HG03064 (cell line): ENCODE results near the gene MUC6.

Experiments
- ATAC-seq: cut with Tn5 transposase; IDR thresholded peaks from one replicate; pipeline ENCODE4 v1.9.1; 2021; ENCODE audit warnings: low read depth; ENCODE audit not compliant: unreplicated experiment

Gene MUC6

DNA sequence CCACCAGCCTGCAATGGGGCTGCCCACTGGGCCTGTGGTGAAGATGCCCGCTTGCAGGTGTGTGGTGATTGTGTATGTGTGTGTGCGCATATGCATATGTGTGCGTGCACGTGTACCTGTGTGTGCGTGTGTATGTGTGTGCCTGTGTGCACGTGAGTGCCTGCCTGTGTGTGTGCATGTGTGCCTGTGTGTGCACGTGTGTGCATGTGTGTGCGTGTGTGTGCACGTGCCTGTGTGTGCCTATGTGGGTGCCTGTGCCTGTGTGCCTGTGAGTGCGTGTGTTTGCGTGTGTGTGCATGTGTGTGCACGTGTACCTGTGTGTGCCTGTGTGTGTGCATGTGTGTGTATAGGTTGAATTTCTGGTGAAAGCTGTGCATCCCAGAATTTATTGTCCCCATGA, 2.4 kb upstream of the MUC6 start:
- ATAC-seq, result no peak

DNA sequence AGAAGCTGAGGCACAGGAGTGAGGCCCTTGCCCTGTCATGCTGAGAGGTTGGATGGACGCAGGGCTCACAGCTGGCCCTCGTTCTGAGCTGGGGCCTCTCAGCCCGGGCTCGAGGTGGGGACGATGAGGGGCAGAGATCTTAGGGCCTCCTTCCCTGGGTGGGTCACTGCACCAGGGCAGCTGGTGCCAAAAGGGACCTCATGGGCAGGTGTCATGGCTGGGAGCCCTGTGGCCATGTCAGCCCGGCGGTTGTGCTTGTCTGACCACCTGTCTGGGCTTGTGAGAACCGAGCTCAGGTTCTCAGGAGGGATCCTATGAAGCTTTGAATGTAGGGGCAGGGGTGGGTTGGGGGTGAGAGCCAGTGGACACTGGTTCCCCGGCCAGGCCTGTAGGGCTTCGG, 1.8 kb upstream of the MUC6 start:
- ATAC-seq, result no peak

DNA sequence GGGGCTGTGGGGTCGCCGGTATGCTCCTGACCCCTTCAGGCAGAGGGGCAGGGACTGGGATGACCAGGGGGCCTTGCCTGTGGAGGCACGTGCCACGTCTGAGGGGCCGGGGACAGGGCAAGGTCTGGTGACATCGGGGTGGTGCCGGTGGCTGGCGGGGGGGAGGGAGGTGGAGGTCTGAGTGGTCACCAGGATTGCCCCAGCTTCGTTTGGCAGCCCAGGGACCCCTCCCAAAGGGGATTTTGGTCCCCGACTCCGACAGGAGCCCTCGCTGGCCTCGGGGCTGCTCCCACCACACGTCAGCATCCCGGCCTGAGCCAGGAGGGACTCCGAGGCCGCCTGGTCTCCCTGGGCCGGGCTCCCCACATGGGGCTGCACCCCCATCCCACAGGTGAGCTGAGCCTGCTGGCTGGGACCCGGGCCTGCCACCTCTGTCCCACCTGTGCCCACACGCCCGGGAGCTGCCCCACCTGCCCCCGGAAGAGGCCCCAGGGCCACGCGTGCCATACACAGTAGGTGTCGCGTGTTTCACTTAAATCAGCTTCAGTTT, 1.1 kb upstream of the MUC6 start:
- no peak for ATAC-seq

DNA sequence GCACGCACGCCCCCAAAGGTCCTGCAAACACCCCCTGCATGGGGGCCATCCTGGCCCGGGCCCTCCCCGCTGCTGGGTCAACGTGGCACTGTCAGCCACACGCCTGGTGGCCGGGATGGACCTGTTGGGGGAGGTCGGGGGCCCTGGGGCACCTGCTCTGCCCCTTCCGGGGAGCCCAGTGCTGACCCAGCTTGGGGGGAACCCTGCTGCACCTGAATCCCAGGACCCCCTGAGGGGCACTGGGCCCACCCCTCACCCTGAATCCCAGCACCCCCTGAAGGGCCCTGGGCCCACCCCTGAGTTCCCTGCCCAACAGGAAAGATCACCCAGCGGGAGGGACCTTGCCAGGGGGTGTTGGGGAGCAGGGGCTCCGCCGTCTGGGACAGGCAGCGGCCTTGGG, 413 bp upstream of the MUC6 start:
- ATAC-seq, result no peak

DNA sequence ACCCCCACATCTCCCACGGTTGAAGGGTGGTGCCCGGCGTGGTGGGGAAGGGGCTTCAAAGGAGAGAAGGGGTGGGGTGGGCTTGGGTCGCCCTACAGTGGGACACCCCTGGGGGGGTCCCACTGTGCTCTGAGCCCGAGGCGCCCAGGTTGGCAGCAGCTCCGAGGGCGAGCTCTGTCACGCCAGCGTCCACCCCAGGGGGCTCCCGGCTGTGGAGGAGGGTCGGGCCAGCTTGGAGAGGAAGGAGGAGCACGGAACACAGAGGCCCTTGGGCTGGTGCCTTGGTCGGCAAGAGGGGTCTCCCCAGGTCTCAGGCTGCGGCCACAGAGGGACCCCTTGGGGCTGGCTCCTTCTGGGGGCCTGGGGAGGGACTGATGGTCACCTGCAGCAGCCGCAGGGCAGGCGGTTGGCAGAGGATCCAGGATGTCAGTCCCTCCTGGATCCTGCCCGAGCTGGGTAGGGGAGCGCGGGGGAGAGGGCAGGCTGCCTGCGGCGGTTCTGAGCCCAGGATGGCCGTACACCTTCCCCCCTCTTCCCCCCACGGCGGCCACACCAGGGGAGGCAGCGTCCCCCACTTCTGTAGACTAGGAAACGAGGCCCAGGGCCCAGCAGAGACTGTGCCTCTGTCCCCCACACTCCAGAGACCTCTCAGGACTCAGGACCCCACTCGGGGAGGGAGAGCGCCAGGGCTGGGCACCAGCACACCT, 788 bp downstream of the MUC6 start:
- no peak for ATAC-seq

DNA sequence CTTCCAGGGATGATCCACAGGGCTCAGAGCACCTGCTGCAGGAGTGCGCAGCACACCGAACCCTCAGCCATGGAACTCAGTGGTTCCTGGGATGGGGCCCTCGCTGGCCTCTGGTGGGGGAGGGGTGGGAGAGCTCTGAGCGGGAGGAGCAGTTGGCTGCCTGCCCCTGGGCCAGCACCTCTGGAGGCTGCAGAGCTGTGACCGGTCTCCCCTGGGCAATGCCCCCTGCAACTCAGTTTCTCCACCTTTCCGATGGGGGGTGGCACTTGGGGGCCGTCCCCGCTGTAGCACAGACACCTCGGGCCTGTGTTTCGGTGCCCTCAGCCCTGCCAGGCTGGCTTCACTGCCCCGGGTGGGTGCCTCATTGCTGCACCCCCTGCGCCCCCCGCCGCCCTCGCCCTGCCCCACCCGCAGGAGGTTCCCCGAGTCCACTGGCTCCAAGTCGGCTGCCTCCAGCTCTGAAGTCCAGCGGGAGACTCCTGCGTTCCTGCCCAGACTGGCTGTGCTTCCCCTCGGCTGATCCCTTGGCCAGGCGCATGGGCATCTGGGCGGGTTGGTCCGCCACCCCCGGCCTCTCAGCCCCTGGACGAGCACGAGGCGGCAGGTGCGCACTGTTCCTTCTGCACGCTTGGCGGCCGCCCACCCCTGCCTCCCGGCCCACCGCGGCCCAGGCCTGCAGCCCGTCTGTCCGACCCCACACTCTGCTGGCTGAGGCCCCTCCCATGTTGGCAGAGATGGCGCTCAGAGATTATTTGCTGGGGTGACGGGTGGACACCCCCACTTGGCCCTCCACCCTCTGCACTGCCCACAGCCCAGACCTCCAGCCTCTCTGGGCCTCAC, 1.8 kb downstream of the MUC6 start:
- ATAC-seq, result no peak

DNA sequence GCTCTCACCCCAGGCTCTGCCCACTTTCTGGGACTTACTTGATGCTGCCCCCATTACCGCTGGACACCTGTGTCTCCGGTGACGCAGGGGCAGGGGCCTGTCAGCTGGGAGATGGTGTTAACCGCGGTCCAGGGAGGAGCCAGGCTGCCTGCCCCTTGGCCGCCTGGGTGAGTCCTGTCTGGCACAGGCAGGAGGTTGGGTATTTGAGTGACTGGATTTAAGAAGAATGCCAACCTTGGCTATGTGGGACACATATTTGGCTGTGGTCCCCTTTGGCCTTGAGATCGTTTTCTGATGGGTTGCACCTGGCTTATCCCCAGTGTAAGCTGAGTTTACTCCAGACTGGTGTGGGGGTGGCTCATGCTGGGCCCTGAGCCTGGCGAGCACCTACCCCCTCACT, 2.5 kb downstream of the MUC6 start:
- ATAC-seq, result no peak

DNA sequence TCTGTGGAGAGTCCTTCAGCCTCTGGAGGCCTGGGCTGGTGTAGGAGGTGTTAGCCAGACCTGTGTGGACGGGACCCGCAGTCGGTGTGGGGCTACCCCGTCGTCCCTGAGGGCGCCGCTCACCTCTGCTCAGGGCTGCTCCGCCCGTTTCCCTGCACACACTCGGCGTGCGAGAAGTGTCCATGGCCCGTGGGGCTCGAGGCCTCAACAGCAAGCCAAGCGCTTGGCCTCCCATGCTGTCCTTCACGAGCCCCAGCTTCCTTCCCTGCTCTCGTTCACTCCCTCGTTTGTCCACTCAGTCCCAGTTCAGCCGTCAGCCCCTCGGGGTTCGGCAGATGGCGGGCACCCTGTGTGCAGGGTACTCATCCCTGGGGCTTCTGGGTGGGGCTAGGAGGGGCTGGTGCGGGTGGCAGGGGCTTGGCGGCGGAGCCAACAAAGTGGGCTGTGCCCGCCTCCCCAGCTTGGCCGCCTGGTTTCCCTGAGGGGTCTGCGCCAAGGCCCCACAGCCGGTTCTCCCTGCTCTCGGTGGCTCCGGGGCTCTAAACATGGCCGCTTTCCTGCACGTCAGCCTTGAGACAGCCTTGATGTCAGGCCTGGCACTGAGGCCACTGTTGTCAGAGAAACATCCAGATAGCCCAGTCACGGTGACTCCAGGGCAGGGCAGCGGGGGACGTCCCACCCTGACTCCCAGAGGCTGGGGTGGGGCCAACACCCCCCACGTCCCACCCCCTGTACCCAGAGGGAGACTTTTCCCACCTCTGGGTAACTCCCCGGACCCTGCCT, 3.3 kb downstream of the MUC6 start:
- ATAC-seq, result no peak

DNA sequence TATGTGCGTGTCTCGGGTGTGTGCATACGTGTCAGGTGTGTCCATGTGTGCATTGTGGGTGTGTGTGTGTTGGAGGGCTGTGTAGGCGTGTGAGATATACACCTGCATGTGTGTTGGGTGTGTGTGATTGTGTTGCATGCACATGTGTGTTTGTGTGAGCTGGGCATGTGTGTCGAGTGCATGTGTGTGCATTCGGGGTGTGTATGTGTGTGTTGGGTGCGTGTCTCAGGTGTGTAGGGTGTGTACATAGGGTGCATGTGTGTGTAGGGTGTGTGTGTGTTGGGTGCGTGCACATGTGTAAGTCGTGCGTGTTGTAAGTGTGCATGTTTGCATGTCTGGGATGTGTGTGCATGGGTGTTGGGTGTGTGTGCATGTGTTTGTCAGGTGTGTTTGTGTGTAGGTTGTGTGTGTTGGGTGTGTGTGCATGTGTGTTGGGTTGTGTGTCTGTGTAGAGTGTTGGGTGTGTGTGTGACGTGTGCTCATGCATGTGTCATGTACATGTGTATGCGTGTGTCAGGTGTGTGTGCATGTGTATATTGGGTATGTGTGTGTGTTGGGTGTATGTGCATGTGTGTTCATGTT, 4.1 kb downstream of the MUC6 start:
- ATAC-seq, result no peak

DNA sequence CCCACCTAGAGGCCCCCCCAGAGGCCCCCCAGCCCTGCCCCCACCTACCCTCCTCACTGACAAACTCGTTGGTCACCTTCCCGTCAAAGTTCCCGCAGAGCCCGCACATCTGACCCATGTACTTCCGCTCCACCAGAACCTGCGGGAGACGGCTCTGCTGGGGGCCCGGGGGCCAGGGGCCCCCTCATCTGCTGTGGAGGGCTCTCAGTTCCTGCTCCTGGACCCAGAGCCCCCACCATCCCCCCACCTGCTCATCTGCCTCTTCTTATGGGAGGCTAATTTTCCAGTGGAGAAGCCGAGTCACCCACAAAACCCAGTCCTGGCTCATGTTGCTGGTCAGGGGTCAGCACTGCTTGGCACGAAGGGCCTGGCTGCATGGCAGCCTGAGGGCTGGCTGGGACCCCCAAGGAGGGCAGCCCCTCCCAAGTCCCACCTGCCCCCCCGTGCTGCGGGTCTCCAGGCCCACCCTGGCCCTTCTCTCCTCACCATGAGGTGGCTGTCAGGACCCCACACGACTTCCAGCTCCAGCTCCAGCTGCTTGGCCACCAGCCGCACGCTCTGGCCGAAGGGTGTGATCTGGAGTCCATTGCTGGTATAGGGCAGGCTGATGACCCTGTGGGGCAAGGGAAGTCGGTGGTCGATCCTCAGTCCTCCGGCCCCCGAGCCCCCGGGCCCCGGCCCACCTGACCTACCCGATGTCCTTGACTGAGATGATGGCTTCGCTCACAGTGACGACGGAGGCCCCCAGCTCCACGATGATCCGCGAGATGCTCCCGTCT, 5.2 kb downstream of the MUC6 start:
- no peak for ATAC-seq

DNA sequence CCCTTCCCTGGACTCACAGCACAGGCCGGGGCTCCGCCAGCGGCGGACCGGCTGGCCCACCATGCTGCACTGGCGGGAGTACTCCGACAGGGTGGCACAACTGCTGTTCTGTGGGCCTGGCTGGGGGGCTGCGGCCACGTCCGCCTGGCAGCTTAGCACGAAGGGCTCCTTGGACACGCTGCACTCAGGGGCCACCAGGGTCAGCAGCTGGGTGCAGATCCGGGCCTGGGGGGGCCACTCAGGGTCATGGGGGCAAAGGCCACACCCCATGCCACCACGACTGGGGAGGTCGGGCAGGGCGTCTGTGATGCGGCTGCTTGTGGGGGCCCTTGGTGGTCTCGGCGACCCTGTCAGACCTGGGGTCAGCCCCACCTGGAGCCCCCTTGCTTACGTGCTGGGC, 6.0 kb downstream of the MUC6 start:
- no peak for ATAC-seq

DNA sequence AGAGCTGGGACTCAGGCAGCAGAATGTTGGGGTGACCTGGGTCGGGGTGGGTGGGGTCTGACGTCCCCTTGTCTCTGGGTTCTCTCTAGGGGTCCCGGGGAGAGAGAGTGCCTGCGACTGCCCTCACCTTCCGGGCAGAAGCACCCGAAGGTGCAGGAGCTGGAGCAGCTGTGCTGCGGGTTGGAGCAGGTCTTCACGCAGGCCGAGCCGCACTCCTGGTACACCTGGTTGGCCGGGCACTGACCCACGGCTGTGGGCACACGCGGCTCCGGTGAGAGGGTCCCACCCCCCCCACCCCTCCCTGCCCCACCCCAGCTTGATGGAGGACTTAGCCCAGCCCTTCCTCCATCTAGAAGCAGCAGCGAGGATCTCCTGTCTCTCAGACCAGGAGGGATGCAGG, 6.4 kb downstream of the MUC6 start:
- ATAC-seq, result no peak

DNA sequence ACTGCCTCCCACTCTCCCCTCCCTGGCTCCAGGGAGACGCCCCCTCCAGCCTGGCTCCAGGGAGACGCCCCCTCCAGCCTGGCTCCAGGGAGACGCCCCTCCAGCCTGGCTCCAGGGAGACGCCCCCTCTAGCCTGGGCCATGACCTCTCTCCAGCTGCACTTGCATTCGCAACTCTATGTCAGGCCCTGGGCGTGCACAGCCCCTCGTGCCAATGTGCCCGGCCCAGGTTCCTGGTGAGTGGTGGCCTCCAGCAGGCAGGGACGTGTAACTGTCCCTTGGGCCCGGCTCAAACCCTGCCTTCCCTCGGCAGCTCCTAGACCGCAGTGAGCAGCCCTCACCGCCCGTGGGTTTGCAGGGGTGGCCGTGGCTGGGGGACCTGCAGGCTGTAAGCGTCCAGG, 6.9 kb downstream of the MUC6 start:
- ATAC-seq, result no peak

DNA sequence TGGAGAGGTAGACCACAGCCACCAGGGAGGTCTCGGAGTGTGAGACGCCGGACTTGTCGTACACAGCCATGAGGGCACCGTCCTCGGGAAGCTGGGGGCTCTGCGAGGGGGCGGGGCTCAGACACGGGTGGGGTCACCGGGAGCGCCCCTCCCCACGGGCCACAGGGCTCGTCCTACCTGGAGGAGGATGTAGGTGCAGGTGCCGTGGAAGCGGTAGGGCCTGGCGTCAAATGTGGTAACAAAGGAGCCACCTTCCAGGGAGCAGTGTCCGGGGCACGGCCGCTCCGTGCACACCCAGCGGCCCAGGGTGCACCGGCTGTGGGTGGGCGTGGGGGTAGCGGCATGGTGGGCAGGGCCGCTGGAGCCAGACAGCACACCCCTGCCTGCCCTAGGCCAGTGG, 7.5 kb downstream of the MUC6 start:
- ATAC-seq, result no peak

DNA sequence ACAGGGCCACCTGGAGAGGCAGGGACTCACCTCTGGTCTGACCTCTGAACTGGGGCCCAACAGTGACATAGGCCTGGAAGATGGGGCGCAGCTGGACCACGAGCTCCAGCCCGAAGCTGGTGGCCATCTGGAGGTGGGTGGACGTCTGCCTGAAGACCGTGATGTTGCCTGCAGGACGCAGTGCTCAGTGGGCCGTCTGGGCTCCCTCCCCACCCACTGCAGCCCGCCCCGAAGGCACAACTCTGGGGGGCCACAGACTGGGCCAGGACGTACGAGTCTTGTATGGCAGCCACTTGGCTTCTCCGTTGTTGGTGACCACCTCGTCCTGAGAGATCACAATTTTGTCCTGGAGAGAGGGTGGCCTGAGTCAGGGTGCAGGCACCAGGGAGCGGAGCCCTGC, 7.9 kb downstream of the MUC6 start:
- no peak for ATAC-seq

DNA sequence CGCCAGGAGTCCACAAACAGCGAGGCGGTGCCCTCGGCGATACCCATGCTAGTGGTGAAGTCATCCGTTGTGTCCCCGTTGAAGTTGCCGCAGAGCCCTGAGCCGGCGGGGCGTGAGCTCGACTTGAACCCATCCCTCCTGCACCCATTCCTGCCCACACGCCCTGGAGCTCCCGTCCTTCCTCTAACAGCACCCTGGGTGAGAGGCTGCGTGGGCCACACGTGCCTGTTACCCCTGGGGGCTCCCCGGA, 8.3 kb downstream of the MUC6 start:
- ATAC-seq, result no peak

DNA sequence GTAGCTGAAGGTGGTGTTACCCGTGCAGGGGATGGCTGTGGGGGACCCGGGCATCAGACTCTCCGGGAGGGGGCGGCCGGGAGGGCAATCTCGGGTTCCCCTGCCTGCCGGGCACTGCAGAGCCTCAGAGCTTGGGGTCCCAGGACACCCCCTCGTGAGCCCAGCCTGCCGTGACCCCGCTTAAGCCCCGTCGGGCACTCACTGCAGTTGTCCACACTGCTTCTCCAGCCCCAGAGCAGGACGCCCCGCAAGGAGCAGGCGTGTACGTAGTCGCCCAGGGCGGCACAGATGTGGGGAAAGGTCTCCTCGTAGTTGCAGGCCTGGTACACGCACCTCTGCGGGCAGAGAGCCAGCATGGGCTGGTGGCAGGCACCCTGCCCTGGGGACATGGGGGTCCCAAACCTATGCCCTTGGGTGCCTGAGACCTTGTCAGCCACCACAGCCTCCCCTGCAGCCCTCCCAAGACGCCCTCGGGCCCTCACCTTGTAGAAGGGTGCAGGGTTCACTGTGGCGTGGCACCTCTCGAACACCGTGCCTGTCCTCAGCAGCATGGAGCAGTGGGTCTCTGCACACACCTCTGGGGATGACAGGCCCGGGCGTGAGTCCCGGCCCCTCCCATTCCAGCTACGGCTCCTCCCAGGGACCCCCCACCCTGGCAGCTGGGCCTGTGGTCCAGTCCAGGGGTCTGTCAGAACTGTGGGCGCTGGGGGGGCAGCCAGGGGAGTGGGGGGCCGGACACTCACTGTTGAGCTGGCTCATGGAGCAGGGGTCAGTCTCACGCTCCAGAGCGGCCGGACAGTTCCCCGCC, 8.8 kb downstream of the MUC6 start:
- no peak for ATAC-seq

DNA sequence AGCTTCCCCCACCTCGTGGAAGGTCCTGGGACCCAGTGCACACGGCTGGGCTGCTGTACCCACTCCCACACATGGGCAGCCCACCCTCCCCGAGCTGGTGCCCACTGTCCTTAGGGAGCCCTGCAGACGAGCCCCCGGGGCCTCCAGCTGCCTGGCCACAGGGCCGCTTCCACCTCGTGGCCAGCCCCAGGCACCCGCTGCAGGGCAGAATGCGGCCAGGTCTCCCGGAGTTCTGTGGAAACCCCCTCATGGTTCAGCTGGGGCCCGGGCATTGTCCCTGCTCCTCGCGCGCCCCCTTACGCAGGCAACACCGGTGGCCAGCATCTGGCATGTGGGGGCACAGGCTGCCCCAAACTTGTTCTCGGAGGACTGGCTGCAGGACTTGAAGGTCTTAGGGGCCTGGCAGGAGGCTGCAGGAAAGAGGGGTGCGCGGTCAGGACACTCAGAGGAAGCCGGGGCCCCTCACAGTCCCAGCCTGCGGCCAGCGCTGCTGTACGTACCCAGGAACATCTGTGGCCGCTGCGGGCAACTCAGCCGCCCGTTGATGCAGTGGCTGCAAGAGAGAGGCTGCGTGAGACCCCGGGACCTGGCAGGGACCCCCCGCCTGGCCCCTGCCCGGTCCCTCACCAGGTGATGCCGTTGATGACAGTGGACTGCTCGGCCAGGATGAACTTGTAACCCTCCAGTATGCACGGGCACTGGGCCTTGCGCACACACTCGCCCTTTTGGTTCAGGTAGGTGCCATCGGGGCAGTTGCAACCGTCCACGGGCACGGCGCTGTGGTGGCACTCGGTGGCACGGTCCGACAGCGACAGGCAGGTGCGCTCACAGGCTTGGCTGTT, 9.7 kb downstream of the MUC6 start:
- no peak for ATAC-seq

DNA sequence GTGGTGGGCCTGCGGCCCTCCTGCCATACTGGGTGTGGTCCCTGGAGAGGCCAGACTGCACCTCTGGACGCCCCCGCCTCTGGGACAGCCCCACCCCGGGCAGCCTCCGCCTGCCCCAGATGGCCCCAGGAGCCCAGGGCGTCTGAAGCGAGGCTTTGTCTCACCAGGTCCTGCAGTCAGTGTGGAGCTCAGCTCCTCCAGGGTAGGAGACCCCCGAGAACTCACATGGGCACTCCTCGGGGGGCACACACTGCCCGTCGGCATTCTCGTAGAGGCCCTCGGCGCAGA, 10.4 kb downstream of the MUC6 start:
- no peak for ATAC-seq
